GM19025 (cell line): Measurements from ENCODE around the gene SRM.
"Not testable (repeated sequence)": the region's sequence is repeated elsewhere in the genome, so short reads cannot be mapped to it uniquely, and the experiment has no call there.

Experiments used
- ATAC-seq: cut with Tn5 transposase; IDR thresholded peaks from one replicate; pipeline ENCODE4 v1.9.1; 2021; ENCODE audit warnings: mild to moderate bottlenecking, low read depth, moderate library complexity; ENCODE audit not compliant: unreplicated experiment

SRM gene

DNA sequence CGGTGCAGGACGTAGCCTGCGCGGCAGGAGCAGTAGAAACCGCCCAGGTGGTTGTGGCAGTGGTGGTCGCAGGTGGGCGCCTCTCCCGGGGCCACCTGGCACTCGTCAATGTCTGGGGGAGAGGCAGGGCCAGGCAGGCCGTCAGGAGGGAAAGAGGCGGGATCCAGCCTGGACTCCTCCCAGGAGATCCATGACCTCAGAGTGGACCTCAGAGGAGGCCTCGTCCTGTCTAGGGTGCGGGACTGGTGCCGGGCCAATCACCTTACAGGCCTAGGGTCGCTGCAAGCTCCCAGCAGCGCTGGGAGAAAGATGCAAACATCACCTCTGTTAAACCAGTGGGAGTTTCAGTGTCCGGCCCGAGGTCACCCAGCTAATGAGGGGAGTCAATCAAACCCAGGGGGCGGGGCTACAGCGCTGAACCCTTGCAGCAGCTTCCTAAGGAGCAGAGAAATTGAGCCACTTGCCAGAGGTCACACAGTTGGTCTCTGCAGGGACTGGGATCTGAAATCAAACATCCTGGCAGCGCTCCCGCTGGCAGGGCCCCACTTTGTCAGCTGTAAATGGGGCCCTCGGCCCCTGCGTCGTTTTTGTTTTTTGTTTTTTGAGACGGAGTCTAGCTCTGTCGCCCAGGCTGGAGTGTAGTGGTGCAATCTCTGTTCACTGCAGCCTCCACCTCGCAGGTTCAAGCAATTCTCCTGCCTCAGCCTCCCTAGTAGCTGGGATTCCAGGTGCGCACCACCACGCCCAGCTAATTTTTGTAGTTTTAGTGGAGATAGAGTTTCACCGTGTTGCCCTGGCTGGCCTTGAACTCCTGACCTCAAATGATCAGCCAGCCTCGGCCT lies 14.2 kb downstream of the SRM start:
- ATAC-seq, result no peak

DNA sequence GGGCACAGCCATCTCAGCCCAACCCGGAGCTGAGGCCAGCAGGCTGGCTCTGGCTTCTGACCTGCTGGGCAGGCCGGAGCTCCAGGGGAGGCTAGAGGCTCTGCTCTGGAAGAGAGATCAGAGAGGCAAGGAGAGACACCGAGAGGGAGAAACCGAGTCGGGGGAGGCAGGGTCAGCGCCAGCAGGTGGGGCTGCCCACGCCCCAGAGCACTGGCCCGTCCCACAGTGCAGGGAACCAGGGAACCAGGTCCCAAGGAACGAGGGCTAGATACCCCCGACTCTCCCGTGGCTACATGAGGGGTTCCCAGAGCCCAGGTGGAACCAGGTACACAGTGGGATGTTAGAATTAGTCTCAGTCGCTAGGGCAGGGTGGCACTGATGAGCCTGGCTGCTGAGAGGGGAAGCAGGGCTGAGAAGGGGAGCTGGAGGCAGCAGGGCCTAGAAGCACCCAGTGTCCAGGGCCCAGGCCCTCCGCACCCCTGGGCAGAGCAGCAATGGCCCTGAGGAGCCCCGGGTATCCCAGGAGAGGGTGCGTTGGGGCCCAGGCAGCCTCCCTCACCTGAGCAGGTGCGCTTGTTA lies 14.9 kb downstream of the SRM start:
- ATAC-seq, result no peak

DNA sequence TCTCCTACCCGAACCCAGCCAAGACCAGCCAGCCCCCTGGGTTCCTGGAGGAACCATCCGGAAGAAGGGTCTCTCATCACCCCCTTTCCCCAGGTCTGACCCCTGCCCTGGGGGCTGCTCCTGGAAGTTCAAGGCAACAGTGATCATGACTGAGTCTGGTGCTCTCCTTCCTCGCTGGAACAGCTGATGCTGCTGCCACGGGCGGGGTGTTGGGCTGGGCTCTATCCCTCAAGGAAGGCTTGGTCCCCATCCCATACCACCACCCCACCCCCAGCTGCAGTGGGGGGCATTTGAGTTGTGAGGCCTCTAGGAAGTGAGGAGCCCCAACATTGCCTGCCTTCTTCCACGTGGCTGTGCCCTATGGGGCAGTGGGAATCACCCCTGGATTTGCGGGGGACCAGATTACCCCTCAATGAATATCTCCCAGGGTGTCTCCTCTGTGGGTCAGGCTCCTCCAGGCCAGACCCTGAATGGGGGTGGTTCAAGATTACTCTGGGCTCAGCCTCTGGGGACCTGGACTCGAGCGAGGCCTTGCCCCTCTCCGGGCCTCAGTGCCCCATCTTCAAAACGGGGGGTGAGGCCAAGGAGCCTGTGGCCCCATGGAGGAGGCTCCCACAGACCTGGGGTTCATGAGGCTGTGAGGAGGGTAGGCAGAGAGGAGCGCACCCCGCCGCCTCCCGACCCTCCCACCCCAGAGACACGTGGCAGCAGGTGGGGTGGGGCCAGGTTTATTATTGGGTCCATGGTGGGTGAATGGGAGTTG lies 15.6 kb downstream of the SRM start:
- no peak for ATAC-seq

DNA sequence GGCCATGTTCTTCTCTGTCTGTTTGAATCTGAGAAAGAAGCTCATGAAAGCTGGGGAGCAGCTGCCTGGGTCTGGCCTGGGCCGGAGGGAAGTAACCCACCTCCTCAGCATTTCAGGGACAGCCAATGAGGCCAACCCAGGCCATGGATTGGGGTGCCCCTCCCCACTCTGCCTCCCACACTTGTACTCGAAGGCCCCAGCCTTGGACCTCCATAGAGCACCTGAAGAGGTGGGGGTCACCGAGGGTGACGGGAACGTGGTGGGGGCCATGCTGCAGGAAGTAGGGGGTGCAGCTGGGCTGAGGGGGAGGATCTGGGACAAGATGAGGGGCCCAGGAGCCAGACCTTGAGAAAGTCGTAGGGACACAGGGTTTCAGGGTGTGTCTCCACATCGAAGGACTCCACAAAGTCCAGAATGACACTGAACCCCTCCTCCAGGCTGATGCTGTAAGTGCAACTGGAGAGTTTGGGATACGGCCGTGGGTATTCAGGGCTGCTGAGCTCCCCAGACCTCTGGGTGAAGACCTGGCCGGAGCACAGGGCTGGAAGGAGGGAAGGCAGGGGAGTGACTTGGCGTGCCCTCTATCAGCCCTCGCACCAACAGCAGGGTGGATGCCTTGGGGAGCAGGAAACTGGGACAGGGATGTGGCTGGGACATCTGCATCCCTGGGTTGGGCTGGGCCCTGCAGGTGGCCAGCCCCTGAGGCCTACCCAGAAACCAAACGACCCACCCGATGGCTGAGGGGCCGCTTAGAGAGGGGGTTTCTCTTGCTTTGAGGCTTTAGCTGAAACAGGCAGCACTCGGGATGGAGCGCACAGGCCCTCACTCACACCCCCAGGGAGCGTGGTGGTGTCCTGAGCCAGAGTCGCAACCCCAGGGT lies 16.6 kb downstream of the SRM start:
- no peak for ATAC-seq

DNA sequence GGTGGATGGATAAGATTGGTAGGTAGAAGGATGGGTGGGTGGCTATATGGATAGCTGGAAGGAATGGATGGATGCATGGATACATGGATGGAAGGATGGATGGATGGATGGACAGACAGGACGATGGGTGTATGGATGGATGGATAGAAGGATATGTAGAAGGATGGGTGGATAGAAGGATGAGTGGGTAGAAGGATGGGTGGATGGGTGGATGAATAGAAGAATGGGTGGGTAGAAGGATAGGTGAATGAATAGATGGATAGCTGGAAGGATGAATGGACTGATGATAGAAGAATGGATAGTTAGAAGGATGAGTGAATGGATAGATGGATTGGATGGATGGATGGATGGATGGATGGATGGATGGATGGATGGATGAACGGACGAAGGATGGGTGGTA lies 17.8 kb downstream of the SRM start:
- no peak for ATAC-seq

- no peak for ATAC-seq
These were observed 18.8 kb downstream of the SRM start for GRCh38 chr1:11041048-11041447.

- ATAC-seq, result not testable (repeated sequence)
These were observed 19.8 kb downstream of the SRM start for GRCh38 chr1:11040105-11040429.

DNA sequence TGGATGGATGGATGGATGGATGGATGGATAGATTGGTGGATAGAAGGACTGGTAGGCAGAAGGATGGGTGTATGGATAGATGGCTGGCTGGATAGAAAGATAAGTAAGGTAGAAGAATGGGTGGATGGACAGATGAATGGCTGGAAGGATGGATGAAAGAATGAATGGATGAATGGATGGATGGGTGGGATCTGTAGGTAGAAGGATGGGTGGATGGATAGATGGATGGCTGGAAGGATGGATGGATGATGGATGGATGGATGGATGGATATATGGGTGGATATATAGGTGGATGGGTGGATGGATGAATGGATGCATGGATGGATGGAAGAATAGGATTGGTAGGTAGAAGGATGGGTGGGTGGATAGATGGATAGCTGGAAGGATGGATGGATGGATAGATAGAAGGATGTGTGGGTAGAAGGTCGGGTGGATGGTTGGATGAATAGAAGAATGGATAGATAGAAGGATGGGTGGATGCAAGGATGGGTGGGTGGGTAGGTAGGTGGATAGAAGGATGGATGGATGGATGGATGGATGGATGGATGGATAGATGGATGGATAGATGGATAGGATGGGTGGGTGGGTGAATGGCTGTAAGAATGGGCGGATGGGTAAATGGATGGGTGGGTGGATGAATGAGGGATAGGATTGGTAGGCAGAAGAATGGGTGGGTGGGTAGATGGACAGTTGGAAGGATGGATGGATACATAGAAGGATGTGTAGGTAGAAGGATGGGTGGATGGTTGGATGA lies 20.3 kb downstream of the SRM start:
- ATAC-seq, result no peak

DNA sequence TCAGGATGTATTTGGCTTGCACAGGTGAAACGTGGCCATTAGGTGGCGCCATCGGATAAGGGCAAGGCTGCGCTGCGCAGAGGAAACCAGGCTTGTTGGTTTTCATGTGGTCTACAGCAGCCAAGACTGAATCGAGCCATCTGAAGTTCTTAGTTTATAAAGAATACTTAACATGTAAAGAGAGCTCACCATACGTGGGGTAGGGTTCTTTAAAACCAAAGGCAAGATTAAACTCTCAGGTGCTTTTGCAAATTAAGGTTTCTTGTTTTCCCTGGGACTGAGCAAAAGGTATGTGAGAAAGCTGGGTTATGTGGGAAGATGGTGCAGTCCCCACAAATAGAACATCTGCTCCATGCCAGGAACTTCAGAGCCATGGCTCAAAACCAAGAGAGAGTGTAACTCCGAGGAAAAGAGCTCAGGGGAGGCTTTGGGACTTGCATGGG lies 22.1 kb downstream of the SRM start:
- ATAC-seq, result no peak

DNA sequence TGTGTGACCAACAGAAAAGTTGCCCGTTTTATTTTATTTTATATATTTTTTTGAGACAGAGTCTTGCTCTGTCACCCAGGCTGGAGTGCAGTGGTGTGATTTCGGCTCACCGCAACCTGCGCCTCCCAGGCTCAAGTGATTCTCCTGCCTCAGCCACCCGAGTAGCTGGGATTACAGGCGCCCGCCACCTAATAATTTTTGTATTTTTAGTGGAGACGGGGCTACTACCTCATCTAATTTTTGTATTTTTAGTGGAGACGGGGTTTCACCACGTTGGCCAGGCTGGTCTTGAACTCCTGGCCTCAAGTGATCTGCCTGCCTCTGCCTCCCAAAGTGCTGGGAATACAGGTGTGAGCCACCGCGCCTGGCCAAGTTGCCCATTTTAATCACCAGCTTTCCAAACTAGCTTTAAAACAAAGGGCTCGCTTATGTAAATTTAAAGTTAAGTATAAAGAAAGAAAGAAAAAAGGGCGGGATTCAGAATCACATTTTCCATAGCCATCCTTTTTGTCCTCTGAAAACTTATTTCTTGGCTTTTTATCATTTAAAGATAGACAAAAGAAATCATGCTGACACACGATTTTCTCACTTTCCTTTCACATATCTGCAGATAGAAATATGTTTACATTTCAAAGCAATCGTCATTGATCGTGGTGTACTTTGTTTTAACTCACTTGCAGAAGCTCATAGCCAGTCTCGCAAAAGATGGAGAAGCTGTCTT lies 22.6 kb downstream of the SRM start:
- not testable (repeated sequence) for ATAC-seq

GRCh38 chr1:11031624-11032262 lies 28.1 kb downstream of the SRM start:
- no peak for ATAC-seq

- no peak for ATAC-seq
These were observed 29.0 kb downstream of the SRM start for GRCh38 chr1:11030865-11031264.

DNA sequence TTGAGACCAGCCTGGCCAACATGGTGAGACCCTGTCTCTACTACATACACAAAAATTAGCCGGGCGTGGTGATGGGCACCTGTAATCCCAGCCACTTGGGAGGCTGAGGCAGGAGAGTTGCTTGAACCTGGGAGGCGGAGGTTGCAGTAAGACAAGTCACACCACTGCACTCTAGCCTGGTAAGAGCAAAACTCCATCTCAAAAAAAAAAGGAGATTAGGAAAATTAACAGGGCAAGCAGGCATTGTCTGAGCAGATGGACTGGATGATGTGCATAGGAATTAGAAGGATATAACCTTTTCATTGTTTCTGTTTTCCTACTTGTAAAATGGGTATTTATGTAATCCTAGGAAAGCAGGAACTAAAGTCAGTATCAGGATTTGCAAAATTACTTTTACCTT lies 31.8 kb downstream of the SRM start:
- ATAC-seq, result no peak

GRCh38 chr1:11027316-11027715 lies 32.5 kb downstream of the SRM start:
- no peak for ATAC-seq

DNA sequence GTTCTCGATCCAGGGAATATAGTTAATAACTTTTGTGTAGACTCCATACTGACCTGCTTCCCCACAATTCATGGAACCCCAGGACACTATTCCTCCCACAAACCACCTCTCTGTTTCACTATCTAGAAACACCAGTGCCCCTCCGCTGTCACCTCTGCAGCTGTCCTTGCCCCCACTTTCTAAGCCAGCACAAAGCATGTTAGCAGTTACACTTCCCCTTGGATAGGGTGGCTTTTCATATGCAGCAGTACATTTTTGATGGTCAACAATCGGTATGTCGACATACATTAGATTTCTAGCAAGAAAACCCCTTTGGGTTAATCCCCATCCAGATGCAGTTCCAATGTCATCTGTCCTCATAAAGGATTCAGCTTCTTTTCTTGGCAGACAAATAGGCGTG lies 32.9 kb downstream of the SRM start:
- ATAC-seq, result no peak

DNA sequence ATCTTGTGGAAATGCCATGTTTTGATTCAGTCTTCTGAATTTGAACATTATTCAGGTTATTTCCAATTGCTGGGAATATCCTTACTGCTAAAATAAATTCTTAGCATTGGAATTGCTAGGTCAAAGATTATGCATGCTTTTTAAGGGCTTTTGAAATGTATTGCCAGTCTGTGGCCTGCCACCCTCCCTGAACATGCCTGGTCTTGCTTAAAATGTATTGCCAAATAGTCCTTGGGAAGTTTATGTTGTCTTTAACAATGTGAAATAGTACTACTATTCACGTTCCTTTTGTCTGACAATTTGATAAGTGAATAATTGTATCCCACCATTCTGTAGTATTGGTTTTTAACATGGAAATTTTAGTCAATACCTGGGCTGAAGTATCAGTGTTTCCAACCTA lies 33.8 kb downstream of the SRM start:
- ATAC-seq, result no peak

DNA sequence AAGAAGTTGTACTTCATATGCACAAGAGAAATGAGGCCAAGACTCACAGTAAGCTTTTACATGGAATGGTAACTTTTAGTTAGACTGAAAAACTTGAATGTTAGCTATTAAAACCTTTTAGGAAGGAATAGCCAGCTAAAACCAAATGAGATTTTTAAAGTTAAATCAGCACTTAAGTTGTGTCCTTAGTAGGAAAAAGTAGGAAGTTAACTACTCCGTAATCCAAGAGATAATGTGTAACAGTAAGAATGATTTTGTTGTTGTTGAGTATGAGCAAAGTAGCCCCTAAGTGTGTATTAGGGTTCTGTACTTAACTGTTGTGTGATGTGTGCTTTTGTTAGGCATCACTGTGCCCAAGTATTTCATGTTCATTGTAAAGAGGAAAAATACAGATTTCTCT lies 34.2 kb downstream of the SRM start:
- ATAC-seq, result no peak

- no peak for ATAC-seq
These were observed 35.0 kb downstream of the SRM start for GRCh38 chr1:11024874-11025203.
